ENCODE data around the gene LSG1.

The LSG1 gene

DNA sequence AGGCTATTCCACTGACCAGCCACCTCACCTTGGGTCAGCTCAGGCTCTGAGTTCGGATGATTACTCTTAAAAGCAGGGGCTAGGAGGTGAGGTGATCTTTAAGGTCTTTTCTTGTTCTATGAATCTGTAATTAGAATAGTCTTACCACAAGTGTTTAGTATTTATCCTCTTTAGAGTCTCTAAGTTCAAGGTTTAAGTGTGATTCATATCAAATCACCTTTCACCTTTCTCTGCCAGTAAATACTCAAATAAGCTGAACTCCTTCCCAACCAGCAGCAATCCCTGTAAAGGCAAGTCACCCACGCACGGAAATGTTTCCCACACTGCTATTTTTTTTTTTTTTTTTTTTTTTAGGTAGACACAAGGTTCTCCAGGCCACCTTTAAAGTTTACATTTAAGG, 24.2 kb downstream of the LSG1 start:
- Histone ChIP-seq H3K4me2 (ENCODE audit: low read length) (no peak overlapping the region), H3K4me3 (ENCODE audit: low read depth, low read length, poor library complexity, severe bottlenecking) (no peak overlapping the region), H3K9me2 (ENCODE audit: low read depth, low read length) (no peaks in the 10 kb centered on the region), H3K4me1 (ENCODE audit: insufficient read depth, low read length, severe bottlenecking) (no peaks in the 10 kb centered on the region), H3K9ac (ENCODE audit: low read length) (no peak overlapping the region), H3F3A (ENCODE audit: insufficient read depth, low read length) (no peaks in the 10 kb centered on the region), H3K27ac (ENCODE audit: low read depth, low read length, poor library complexity, severe bottlenecking) (no peak overlapping the region), H4K20me1 (ENCODE audit: insufficient read depth, low read length) (no peaks in the 10 kb centered on the region), H2AFZ (ENCODE audit: low read length) (no peak overlapping the region), H3K36me3 (ENCODE audit: insufficient read depth, low read length) (peaks cover 93% of the 10 kb centered on the region), H3K27me3 (ENCODE audit: insufficient read depth, low read length) (no peaks in the 10 kb centered on the region), H3K9me3 (ENCODE audit: low read length) (no peaks in the 10 kb centered on the region), H3K79me2 (ENCODE audit: insufficient read depth, low read length) (no peaks in the 10 kb centered on the region)
- TF ChIP-seq EZH2 (IDR thresholded peaks at IDR 0.05; ENCODE audit: borderline replicate concordance, low read length), result no peak
- TF ChIP-seq, protein P1, sequence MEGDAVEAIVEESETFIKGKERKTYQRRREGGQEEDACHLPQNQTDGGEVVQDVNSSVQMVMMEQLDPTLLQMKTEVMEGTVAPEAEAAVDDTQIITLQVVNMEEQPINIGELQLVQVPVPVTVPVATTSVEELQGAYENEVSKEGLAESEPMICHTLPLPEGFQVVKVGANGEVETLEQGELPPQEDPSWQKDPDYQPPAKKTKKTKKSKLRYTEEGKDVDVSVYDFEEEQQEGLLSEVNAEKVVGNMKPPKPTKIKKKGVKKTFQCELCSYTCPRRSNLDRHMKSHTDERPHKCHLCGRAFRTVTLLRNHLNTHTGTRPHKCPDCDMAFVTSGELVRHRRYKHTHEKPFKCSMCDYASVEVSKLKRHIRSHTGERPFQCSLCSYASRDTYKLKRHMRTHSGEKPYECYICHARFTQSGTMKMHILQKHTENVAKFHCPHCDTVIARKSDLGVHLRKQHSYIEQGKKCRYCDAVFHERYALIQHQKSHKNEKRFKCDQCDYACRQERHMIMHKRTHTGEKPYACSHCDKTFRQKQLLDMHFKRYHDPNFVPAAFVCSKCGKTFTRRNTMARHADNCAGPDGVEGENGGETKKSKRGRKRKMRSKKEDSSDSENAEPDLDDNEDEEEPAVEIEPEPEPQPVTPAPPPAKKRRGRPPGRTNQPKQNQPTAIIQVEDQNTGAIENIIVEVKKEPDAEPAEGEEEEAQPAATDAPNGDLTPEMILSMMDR (IDR thresholded peaks at IDR 0.05; ENCODE audit: low read length), result no peak

DNA sequence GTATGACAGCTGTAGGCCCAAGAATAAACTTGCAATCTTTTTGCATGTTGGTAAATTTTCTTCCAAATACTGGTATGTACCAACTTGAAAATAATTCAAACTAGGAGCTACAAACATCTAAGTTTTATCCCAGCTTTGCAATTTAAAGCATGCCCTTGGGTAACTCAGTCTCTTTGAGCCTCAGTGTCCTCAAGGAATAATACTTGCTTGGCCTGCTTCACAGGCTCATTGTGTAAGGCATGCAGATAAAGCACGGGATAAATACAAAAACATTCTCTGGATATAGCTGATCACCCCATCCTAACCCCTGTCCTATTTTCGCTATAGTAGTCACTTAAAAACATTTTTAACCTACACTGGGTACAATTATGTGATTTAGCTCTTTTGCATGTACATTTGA, 29.2 kb downstream of the LSG1 start:
- H3K4me3 ChIP-seq (ENCODE audit: low read depth, low read length, poor library complexity, severe bottlenecking), result no peak overlapping the region
- TF ChIP-seq, protein P1 (IDR thresholded peaks at IDR 0.05; ENCODE audit: low read length), result no peak
- TF ChIP-seq EZH2 (IDR thresholded peaks at IDR 0.05; ENCODE audit: borderline replicate concordance, low read length), result no peak
- H3K9me2 ChIP-seq (ENCODE audit: low read depth, low read length), result no peaks in the 10 kb centered on the region
- no peaks in the 10 kb centered on the region for H3K4me1 ChIP-seq (ENCODE audit: insufficient read depth, low read length, severe bottlenecking)
- no peak overlapping the region for H3K9ac ChIP-seq (ENCODE audit: low read length)
- no peak overlapping the region for H2AFZ ChIP-seq (ENCODE audit: low read length)
- no peaks in the 10 kb centered on the region for H4K20me1 ChIP-seq (ENCODE audit: insufficient read depth, low read length)
- no peaks in the 10 kb centered on the region for H3K79me2 ChIP-seq (ENCODE audit: insufficient read depth, low read length)
- no peaks in the 10 kb centered on the region for H3K27me3 ChIP-seq (ENCODE audit: insufficient read depth, low read length)
- no peaks in the 10 kb centered on the region for H3K9me3 ChIP-seq (ENCODE audit: low read length)
- no peak overlapping the region for H3K27ac ChIP-seq (ENCODE audit: low read depth, low read length, poor library complexity, severe bottlenecking)
- no peak overlapping the region for H3K4me2 ChIP-seq (ENCODE audit: low read length)
- no peaks in the 10 kb centered on the region for H3F3A ChIP-seq (ENCODE audit: insufficient read depth, low read length)
- H3K36me3 ChIP-seq (ENCODE audit: insufficient read depth, low read length), result peaks cover 68% of the 10 kb centered on the region

DNA sequence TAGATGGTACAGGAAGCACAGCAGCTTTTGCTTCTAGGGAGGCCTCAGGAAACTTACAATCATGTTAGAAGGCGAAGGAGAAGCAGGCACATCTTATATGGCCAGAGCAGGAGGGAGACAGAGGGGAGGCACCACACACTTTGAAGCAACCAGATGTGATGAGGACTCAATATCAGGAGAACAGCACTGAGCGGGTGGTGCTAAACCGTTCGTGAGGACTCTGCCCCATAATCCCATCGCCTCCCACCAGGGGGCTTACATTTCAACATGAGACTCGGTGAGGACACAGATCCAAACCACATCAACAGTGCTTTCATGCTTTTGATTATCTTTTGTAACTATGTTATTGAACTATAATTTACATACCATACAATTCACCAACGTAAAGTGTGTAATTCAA, 31.2 kb downstream of the LSG1 start:
- Histone ChIP-seq H3K79me2 (ENCODE audit: insufficient read depth, low read length) (no peaks in the 10 kb centered on the region), H3K9me2 (ENCODE audit: low read depth, low read length) (no peaks in the 10 kb centered on the region), H3K4me1 (ENCODE audit: insufficient read depth, low read length, severe bottlenecking) (no peaks in the 10 kb centered on the region), H3K27ac (ENCODE audit: low read depth, low read length, poor library complexity, severe bottlenecking) (no peak overlapping the region), H3F3A (ENCODE audit: insufficient read depth, low read length) (no peaks in the 10 kb centered on the region), H4K20me1 (ENCODE audit: insufficient read depth, low read length) (no peaks in the 10 kb centered on the region), H2AFZ (ENCODE audit: low read length) (no peak overlapping the region), H3K9me3 (ENCODE audit: low read length) (no peaks in the 10 kb centered on the region), H3K36me3 (ENCODE audit: insufficient read depth, low read length) (peaks cover 52% of the 10 kb centered on the region), H3K4me3 (ENCODE audit: low read depth, low read length, poor library complexity, severe bottlenecking) (no peak overlapping the region), H3K4me2 (ENCODE audit: low read length) (no peak overlapping the region), H3K27me3 (ENCODE audit: insufficient read depth, low read length) (no peaks in the 10 kb centered on the region), H3K9ac (ENCODE audit: low read length) (no peak overlapping the region)
- TF ChIP-seq, protein P1 (IDR thresholded peaks at IDR 0.05; ENCODE audit: low read length), result peak; percentile 57
- TF ChIP-seq EZH2 (IDR thresholded peaks at IDR 0.05; ENCODE audit: borderline replicate concordance, low read length), result no peak

Data from OCI-LY1 (cell line).